NCI-H1105 (cell line): Measurements from ENCODE around the gene TWIST2.

Source experiments
- DNase-seq: peaks from one replicate; lab custom pipeline; 2025; lab: John Stamatoyannopoulos, UW

The TWIST2 gene

GRCh38 chr2:238838786-238839327 lies 9.0 kb upstream of the TWIST2 start:
- DNase-seq = no peak

- DNase-seq = no peak
These were observed 8.5 kb upstream of the TWIST2 start for GRCh38 chr2:238839428-238839827.

GRCh38 chr2:238841542-238842164 lies 6.2 kb upstream of the TWIST2 start:
- no peak for DNase-seq

GRCh38 chr2:238843476-238843875 lies 4.4 kb upstream of the TWIST2 start:
- no peak for DNase-seq

- DNase-seq = no peak
These were observed 2.1 kb upstream of the TWIST2 start for GRCh38 chr2:238845583-238846377.

GRCh38 chr2:238846378-238846627 lies 1.6 kb upstream of the TWIST2 start:
- no peak for DNase-seq

GRCh38 chr2:238846628-238847418 lies 1.1 kb upstream of the TWIST2 start:
- DNase-seq = no peak

- DNase-seq = no peak
These were observed 475 bp upstream of the TWIST2 start for GRCh38 chr2:238847419-238847801.

GRCh38 chr2:238848691-238848975 lies 748 bp downstream of the TWIST2 start:
- DNase-seq = no peak

- DNase-seq = no peak
These were observed 1.3 kb downstream of the TWIST2 start for GRCh38 chr2:238848976-238849853.

- DNase-seq = no peak
These were observed 2.2 kb downstream of the TWIST2 start for GRCh38 chr2:238850091-238850490.

- DNase-seq = no peak
These were observed 3.1 kb downstream of the TWIST2 start for GRCh38 chr2:238851026-238851425.

GRCh38 chr2:238851761-238852160 lies 3.9 kb downstream of the TWIST2 start:
- no peak for DNase-seq

- no peak for DNase-seq
These were observed 4.5 kb downstream of the TWIST2 start for GRCh38 chr2:238852206-238852869.

GRCh38 chr2:238853218-238853617 lies 5.3 kb downstream of the TWIST2 start:
- no peak for DNase-seq

- DNase-seq = no peak
These were observed 5.8 kb downstream of the TWIST2 start for GRCh38 chr2:238853721-238854120.

GRCh38 chr2:238854246-238854645 lies 6.4 kb downstream of the TWIST2 start:
- DNase-seq = no peak

GRCh38 chr2:238854699-238855229 lies 6.9 kb downstream of the TWIST2 start:
- no peak for DNase-seq

GRCh38 chr2:238855299-238855698 lies 7.4 kb downstream of the TWIST2 start:
- DNase-seq = no peak

- DNase-seq = no peak
These were observed 8.2 kb downstream of the TWIST2 start for GRCh38 chr2:238855891-238856580.
